Panc1 (cell line): Measurements from ENCODE around the gene COL5A2. TPM values are rescaled to one million over a fixed set of nuclear protein-coding genes. Genes with fewer than 3 reads are reported as not detected.

Experiments used
- ATAC-seq: fragments of 200-7000 bp; cut with Tn5 transposase; 2 replicates; pipeline ENCODE4 v1.9.1; 2020; ENCODE audit warnings: mild to moderate bottlenecking, moderate library complexity
- BruUV-seq: library from RNA; stranded (reverse); fragments of 400-500 nt; replicated peaks from 2 replicates; lab custom pipeline; 2021; lab: Mats Ljungman, UMichigan
- CTCF ChIA-PET: fragments of 300-600 bp; sonication (Branson Sonifier 250); formaldehyde crosslinking; loops from one replicate; lab custom pipeline; 2022; ENCODE audit warnings: antibody characterized with exemption; lab: Charles Lee
- POLR2A ChIA-PET: fragments of 300-600 bp; sonication (Branson Sonifier 250); formaldehyde crosslinking; loops from one replicate; lab custom pipeline; 2022; ENCODE audit warnings: antibody characterized with exemption; lab: Charles Lee
- DNase-seq: peaks from one replicate; pipeline ENCODE4 v3.0.0-alpha.2; 2010; ENCODE audit warnings: low read depth, low spot score
- H3K27ac ChIP-seq: 2 replicates; pipeline ENCODE4 v1.5.1; 2011; ENCODE audit warnings: mild to moderate bottlenecking, low read length, inconsistent platforms
- H3K27me3 ChIP-seq: fragments of 200-500 bp; sonication (Bioruptor generic); 2 replicates; pipeline ENCODE4 v1.6.0; 2014; ENCODE audit warnings: low read length, inconsistent platforms; ENCODE audit not compliant: control insufficient read depth, insufficient read depth
- H3K36me3 ChIP-seq: fragments of 200-500 bp; sonication (Bioruptor generic); 2 replicates; pipeline ENCODE4 v1.5.1; 2014; ENCODE audit warnings: inconsistent platforms, mild to moderate bottlenecking, low read length, moderate library complexity; ENCODE audit not compliant: control insufficient read depth, insufficient read depth
- H3K4me1 ChIP-seq: 2 replicates; pipeline ENCODE4 v1.5.1; 2011; ENCODE audit warnings: inconsistent platforms, mild to moderate bottlenecking, low read length, moderate library complexity; ENCODE audit not compliant: control insufficient read depth, insufficient read depth
- H3K4me3 ChIP-seq, 2 experiments: 2 replicates each; pipeline ENCODE4 v1.5.1; 2011 to 2012; ENCODE audit warnings: low read depth in 2 of 2, low read length in 2 of 2, mild to moderate bottlenecking in 2 of 2, inconsistent platforms in 1 of 2, moderate library complexity in 1 of 2
- H3K9me3 ChIP-seq: fragments of 200-500 bp; sonication (Bioruptor generic); 2 replicates; pipeline ENCODE4 v1.5.1; 2014; ENCODE audit warnings: low read depth, mild to moderate bottlenecking, inconsistent platforms, low read length, moderate library complexity; ENCODE audit not compliant: control insufficient read depth, insufficient read depth
- POLR2AphosphoS5 ChIP-seq: IDR thresholded peaks from 2 replicates; pipeline ENCODE4 v1.6.1; 2012; ENCODE audit warnings: mild to moderate bottlenecking, low read depth, low read length, moderate library complexity
- REST ChIP-seq, 2 experiments: IDR thresholded peaks; 2 replicates each; pipeline ENCODE4 v1.6.1; 2011 to 2012; ENCODE audit warnings: low read depth in 2 of 2, control low read depth in 1 of 2, low read length in 1 of 2, mild to moderate bottlenecking in 1 of 2, moderate library complexity in 1 of 2; ENCODE audit not compliant: insufficient read depth in 1 of 2
- SIN3A ChIP-seq: IDR thresholded peaks from 2 replicates; pipeline ENCODE4 v1.6.1; 2012; ENCODE audit warnings: low read depth, mild to moderate bottlenecking, low read length, moderate library complexity, borderline replicate concordance; ENCODE audit not compliant: insufficient read depth
- TCF7L2 ChIP-seq: IDR thresholded peaks from 2 replicates; pipeline ENCODE4 v1.6.1; 2011; ENCODE audit warnings: mild to moderate bottlenecking, low read depth, low read length, inconsistent platforms
- in situ Hi-C: cut with HindIII; loops from 2 replicates; pipeline ENCODE4 v1.10.0; 2016; ENCODE audit warnings: low sequenced_read_pairs, low pct_unique_long_range_greater_than_20kb
- intact Hi-C: fragments of 100-400 bp; cut with micrococcal nuclease; formaldehyde crosslinking; loops from one replicate; pipeline ENCODE4 v1.10.0; 2022; ENCODE audit not compliant: unreplicated experiment
- total RNA-seq: library from RNA; stranded (reverse); gene quantifications from one replicate; pipeline ENCODE4 v1.2.1, GENCODE V29; 2021; ENCODE audit not compliant: unreplicated experiment
- TF ChIP-seq, protein P1 (sequence below): fragments of 450-650 bp; IDR thresholded peaks from 2 replicates; pipeline ENCODE4 v1.5.1; 2017; ENCODE audit warnings: mild to moderate bottlenecking

Gene COL5A2
- total RNA-seq, 1 experiment from 2014 or later: 144 TPM

DNA sequence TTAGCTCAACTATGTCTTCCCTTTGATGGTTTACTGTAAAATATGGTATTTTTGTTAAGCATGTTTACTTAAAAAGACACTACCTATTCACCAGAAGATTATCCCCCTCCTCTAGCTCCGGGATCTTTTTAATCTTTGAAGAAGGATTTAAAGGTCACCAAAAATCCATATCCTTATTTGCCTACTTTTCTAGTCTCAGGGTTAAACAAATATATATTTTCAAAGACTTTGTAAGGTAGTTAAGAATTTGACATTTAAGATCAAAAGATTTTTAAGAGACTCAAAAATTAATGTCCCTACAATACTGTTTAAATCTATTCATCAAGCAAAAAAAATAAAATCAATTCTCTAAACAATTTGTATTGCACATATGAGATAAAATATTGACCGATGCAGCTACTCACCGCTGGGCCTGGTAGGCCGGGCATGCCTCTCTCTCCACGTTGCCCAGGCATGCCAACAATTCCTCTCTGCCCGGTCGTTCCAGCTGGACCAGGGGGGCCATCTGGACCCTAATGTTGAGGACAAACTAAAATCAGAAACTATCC, 129.3 kb downstream of the COL5A2 start:
- BruUV-seq: no TSS peak
- ChIA-PET POLR2A (no interaction called here), CTCF (no interaction called here)
- H3K27me3 ChIP-seq: no peaks in the 10 kb centered on the region
- H3K4me3 ChIP-seq: no peak overlapping the region
- no peak overlapping the region for H3K27ac ChIP-seq
- TF ChIP-seq, protein P1, sequence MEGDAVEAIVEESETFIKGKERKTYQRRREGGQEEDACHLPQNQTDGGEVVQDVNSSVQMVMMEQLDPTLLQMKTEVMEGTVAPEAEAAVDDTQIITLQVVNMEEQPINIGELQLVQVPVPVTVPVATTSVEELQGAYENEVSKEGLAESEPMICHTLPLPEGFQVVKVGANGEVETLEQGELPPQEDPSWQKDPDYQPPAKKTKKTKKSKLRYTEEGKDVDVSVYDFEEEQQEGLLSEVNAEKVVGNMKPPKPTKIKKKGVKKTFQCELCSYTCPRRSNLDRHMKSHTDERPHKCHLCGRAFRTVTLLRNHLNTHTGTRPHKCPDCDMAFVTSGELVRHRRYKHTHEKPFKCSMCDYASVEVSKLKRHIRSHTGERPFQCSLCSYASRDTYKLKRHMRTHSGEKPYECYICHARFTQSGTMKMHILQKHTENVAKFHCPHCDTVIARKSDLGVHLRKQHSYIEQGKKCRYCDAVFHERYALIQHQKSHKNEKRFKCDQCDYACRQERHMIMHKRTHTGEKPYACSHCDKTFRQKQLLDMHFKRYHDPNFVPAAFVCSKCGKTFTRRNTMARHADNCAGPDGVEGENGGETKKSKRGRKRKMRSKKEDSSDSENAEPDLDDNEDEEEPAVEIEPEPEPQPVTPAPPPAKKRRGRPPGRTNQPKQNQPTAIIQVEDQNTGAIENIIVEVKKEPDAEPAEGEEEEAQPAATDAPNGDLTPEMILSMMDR: no peak
- no peak for TF ChIP-seq TCF7L2
- TF ChIP-seq POLR2AphosphoS5: no peak
- TF ChIP-seq REST (IDR thresholded peaks at IDR 0.05; ENCODE audit: insufficient read depth in 1 of 2, low read depth in 2 of 2, low read length in 1 of 2): no peak
- TF ChIP-seq SIN3A: no peak
- H3K4me1 ChIP-seq: no peaks in the 10 kb centered on the region
- DNase-seq: no peak
- intact Hi-C loops: no loop called here
- no peak for ATAC-seq
- H3K36me3 ChIP-seq: peaks cover 35% of the 10 kb centered on the region
- no peaks in the 10 kb centered on the region for H3K9me3 ChIP-seq
- in situ Hi-C loops: no loop called here

GRCh38 chr2:189049709-189050164, 129.8 kb downstream of the COL5A2 start:
- in situ Hi-C loops (no loop called here), intact Hi-C loops (no loop called here)
- Histone ChIP-seq H3K4me3 (no peak overlapping the region), H3K36me3 (peaks cover 37% of the 10 kb centered on the region), H3K9me3 (no peaks in the 10 kb centered on the region), H3K27ac (no peak overlapping the region), H3K27me3 (no peaks in the 10 kb centered on the region), H3K4me1 (no peaks in the 10 kb centered on the region)
- ATAC-seq (no peak), DNase-seq (no peak)
- CTCF ChIA-PET: no interaction called here
- no peak for TF ChIP-seq TCF7L2
- TF ChIP-seq SIN3A: no peak
- TF ChIP-seq POLR2AphosphoS5: no peak
- no peak for TF ChIP-seq REST (IDR thresholded peaks at IDR 0.05; ENCODE audit: insufficient read depth in 1 of 2, low read depth in 2 of 2, low read length in 1 of 2)
- TF ChIP-seq, protein P1: no peak
- BruUV-seq: no TSS peak
- POLR2A ChIA-PET: no interaction called here
